ENCODE data around the gene TEAD1.

The TEAD1 gene

GRCh38 chr11:12691473-12691872 is 17.3 kb downstream of the TEAD1 start:
- in situ Hi-C loops (cut with MboI; ENCODE audit: low sequenced_read_pairs, unreplicated experiment) = no loop called here
- no peak for DNase-seq (ENCODE audit: low spot score)
- TF ChIP-seq CTCF (IDR thresholded peaks at IDR 0.05; ENCODE audit: borderline replicate concordance, control extremely low read depth, extremely low read depth, insufficient read depth, missing control alignments) = no peak

GRCh38 chr11:12692229-12693075 is 18.2 kb downstream of the TEAD1 start:
- TF ChIP-seq CTCF (IDR thresholded peaks at IDR 0.05; ENCODE audit: borderline replicate concordance, control extremely low read depth, extremely low read depth, insufficient read depth, missing control alignments) = no peak
- no peak for DNase-seq (ENCODE audit: low spot score)
- in situ Hi-C loops (cut with MboI; ENCODE audit: low sequenced_read_pairs, unreplicated experiment) = no loop called here

GRCh38 chr11:12693094-12693478 is 18.9 kb downstream of the TEAD1 start:
- no peak for TF ChIP-seq CTCF (IDR thresholded peaks at IDR 0.05; ENCODE audit: borderline replicate concordance, control extremely low read depth, extremely low read depth, insufficient read depth, missing control alignments)
- in situ Hi-C loops (cut with MboI; ENCODE audit: low sequenced_read_pairs, unreplicated experiment) = no loop called here
- DNase-seq (ENCODE audit: low spot score) = no peak

GRCh38 chr11:12693479-12694182 is 19.4 kb downstream of the TEAD1 start:
- TF ChIP-seq CTCF (IDR thresholded peaks at IDR 0.05; ENCODE audit: borderline replicate concordance, control extremely low read depth, extremely low read depth, insufficient read depth, missing control alignments) = no peak
- no peak for DNase-seq (ENCODE audit: low spot score)
- in situ Hi-C loops (cut with MboI; ENCODE audit: low sequenced_read_pairs, unreplicated experiment) = no loop called here

- DNase-seq (ENCODE audit: low spot score) = no peak
- no peak for TF ChIP-seq CTCF (IDR thresholded peaks at IDR 0.05; ENCODE audit: borderline replicate concordance, control extremely low read depth, extremely low read depth, insufficient read depth, missing control alignments)
- in situ Hi-C loops (cut with MboI; ENCODE audit: low sequenced_read_pairs, unreplicated experiment) = no loop called here
Observed at GRCh38 chr11:12694183-12694531, 19.9 kb downstream of the TEAD1 start.

GRCh38 chr11:12695221-12695794 is 21.1 kb downstream of the TEAD1 start:
- no peak for DNase-seq (ENCODE audit: low spot score)
- in situ Hi-C loops (cut with MboI; ENCODE audit: low sequenced_read_pairs, unreplicated experiment) = no loop called here
- TF ChIP-seq CTCF (IDR thresholded peaks at IDR 0.05; ENCODE audit: borderline replicate concordance, control extremely low read depth, extremely low read depth, insufficient read depth, missing control alignments) = no peak
